Dermis blood vessel endothelial cell (primary cell): ENCODE measurements around the gene NKTR. TPM values are rescaled to one million over a fixed set of nuclear protein-coding genes. Genes with fewer than 3 reads are reported as not detected.
"Not testable (repeated sequence)": the region's sequence is repeated elsewhere in the genome, so short reads cannot be mapped to it uniquely, and the experiment has no call there.

ENCODE experiments used
- DNase-seq: peaks from one replicate; pipeline ENCODE4 v3.0.0; 2010
- total RNA-seq: library from RNA; depleted of rRNA; stranded (reverse); fragments of >200 nt; gene quantifications from 2 replicates; pipeline ENCODE4 v1.2.3, GENCODE V29; 2014

Gene NKTR
- total RNA-seq: 61.7 and 133 TPM in 2 replicates

GRCh38 chr3:42600111-42600957, at the start of gene NKTR:
Gene NKTR, plus strand, starts transcription at chr3:42600686. Its CDS starts 321 bp downstream, at chr3:42601007.
- DNase-seq: peak; percentile 100

GRCh38 chr3:42552830-42553229, 47.7 kb upstream of the NKTR start:
- no peak for DNase-seq

- DNase-seq: peak; percentile 28
Observed at GRCh38 chr3:42556089-42556632, 44.3 kb upstream of the NKTR start.

DNA sequence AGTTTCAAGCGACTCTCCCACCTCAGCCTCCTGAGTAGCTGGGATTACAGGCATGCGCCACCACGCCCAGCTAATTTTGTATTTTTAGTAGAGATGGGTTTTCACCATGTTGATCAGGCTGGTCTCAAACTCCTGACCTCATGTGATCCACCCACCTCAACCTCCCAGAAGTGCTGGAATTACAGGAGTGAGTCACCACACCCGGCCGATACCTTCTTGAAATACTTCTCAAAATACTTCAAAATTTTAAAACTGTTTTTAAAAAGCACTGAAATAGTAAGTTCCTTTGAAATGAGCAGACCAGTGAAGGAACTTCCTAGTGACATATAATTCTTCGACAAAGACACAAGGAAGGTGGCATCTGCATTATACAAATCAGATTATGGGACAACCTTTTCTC, 43.7 kb upstream of the NKTR start:
- not testable (repeated sequence) for DNase-seq

GRCh38 chr3:42557854-42558253, 42.6 kb upstream of the NKTR start:
- no peak for DNase-seq

DNA sequence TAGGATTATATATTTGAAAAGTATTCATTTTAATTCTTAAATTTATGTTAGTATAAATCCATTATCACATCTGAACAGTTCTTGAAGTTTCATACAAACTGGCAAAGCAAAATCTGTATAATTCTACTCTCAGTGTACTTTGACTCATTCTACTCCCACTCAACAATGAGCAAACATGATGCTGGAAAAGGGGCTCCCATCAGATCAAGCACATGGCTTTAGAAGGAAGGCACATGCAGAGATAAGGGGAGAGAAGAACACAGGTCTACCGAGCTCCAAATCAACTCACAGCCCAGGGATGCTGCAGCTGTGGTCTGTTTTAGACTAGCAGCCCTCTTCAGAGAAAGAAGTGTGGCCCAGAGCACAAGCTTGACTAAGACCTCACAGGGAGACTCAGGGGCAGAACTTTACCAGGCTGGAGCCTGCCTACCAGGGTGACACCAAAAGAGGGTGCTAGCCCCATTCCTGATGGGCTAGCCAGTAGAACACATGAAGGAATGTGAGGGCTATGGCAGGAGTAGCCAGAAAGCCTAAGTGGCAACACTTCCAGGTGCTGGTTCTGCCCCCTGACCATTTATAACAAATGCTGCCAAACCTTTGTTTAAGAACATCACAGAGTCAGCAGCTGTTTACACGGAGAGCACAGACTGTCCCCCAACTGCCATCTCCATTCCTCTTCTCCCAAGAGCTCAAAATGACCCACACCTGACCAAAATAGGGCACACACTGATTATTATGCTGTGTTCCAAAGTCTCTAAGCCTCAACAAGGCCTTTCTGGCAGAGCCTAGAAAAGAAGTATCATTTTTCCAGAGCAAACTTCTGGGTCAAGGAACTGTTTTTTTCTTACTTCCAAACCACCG, 38.2 kb upstream of the NKTR start:
- no peak for DNase-seq

GRCh38 chr3:42569593-42570142, 30.8 kb upstream of the NKTR start:
- DNase-seq: no peak

DNA sequence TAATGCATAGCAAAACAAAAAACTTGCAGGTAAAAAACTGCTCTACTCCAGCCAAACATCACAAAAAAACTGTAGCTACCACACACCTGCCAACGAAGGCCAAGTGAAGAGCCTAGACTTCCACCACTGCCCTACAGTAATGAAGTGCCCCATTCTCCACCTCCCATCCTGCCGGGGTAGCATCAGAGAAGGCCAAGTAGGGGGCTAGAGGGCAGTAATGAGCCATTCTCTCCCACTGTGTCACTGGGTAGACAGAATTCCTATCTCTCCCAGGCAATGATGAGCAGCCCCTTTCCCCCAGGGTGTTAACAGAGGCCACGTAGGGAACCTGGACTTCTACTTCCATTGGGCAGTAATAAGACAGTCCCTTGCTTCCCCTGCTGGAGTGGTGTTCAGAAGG, 28.2 kb upstream of the NKTR start:
- DNase-seq: peak; percentile 75

GRCh38 chr3:42575137-42575741, 25.2 kb upstream of the NKTR start:
- DNase-seq: no peak

GRCh38 chr3:42578054-42578453, 22.4 kb upstream of the NKTR start:
- DNase-seq: no peak

GRCh38 chr3:42579346-42579745, 21.1 kb upstream of the NKTR start:
- not testable (repeated sequence) for DNase-seq

DNA sequence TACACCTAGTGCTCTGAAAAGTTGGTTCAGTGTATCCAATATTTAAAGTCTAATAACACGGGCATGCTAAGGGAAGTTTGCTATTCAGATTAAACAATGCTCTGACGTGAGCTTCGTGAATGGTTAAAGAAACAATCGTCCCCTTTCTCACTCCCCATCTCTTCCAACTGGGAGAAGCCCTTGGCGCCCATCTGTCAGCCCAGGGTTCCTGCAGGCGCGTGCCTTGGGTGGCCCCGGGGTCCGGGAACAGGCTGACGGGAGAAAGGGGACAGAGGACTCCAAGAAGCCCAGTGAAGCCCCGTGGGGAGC, 19.1 kb upstream of the NKTR start:
- peak; percentile 43 for DNase-seq

GRCh38 chr3:42581709-42582473, 18.6 kb upstream of the NKTR start, which contains the start of gene SEC22C:
Gene SEC22C, minus strand, starts transcription at chr3:42581967. Its CDS starts 12,921 bp downstream, at chr3:42569046.
- DNase-seq: peak; percentile 96

- DNase-seq: no peak
Observed at GRCh38 chr3:42582474-42583070, 17.9 kb upstream of the NKTR start.

- no peak for DNase-seq
Observed at GRCh38 chr3:42588625-42589024, 11.9 kb upstream of the NKTR start.

GRCh38 chr3:42589382-42590109, 10.9 kb upstream of the NKTR start:
- no peak for DNase-seq

GRCh38 chr3:42590989-42591756, 9.3 kb upstream of the NKTR start:
- DNase-seq: peak; percentile 35

- peak; percentile 59 for DNase-seq
Observed at GRCh38 chr3:42591811-42592210, 8.7 kb upstream of the NKTR start.

- no peak for DNase-seq
Observed at GRCh38 chr3:42593635-42594034, 6.9 kb upstream of the NKTR start.

- no peak for DNase-seq
Observed at GRCh38 chr3:42595682-42596081, 4.8 kb upstream of the NKTR start.
